ENCODE measurements around the gene FAM114A1.
A peak's percentile ranks its signal among the peaks of the same experiment; 100 is the strongest.
"Not testable (repeated sequence)": the region's sequence is repeated elsewhere in the genome, so short reads cannot be mapped to it uniquely, and the experiment has no call there.

The FAM114A1 gene

GRCh38 chr4:38985410-38986100 is 117.9 kb downstream of the FAM114A1 start:
- H3K79me2 ChIP-seq (ENCODE audit: control insufficient read depth, insufficient read depth, low read length) = no peaks in the 10 kb centered on the region
- no peak overlapping the region for H3K56ac ChIP-seq (ENCODE audit: low read length)
- H3K18ac ChIP-seq (ENCODE audit: low read length) = no peak overlapping the region
- no peak overlapping the region for H2BK15ac ChIP-seq (replicated peaks; ENCODE audit: low read depth)
- H3K9ac ChIP-seq (ENCODE audit: low read length) = no peak overlapping the region
- no peak overlapping the region for H3K27ac ChIP-seq (ENCODE audit: low read depth, low read length)
- no peak overlapping the region for H4K5ac ChIP-seq (ENCODE audit: low read length)
- no peaks in the 10 kb centered on the region for H3K4me1 ChIP-seq (ENCODE audit: control insufficient read depth, low read depth, low read length)
- no peaks in the 10 kb centered on the region for H3K36me3 ChIP-seq (ENCODE audit: control insufficient read depth, insufficient read depth, low read length)
- H3K27me3 ChIP-seq (ENCODE audit: insufficient read depth, low read length, poor library complexity) = no peaks in the 10 kb centered on the region
- H3K79me1 ChIP-seq (ENCODE audit: low read length) = no peaks in the 10 kb centered on the region
- WGBS (ENCODE audit: extremely low coverage, insufficient coverage, low lambda C conversion rate) = no CpG with 5 or more reads among the region's 10 CpGs
- no peak overlapping the region for H2BK5ac ChIP-seq (ENCODE audit: low read length)
- no peak overlapping the region for H2BK120ac ChIP-seq (ENCODE audit: low read depth, low read length)
- H3K23ac ChIP-seq (ENCODE audit: low read length) = no peak overlapping the region
- H2AK5ac ChIP-seq (ENCODE audit: low read length) = no peak overlapping the region
- H4K8ac ChIP-seq (ENCODE audit: low read depth, low read length) = no peak overlapping the region
- H3K4me3 ChIP-seq (ENCODE audit: low read length) = no peak overlapping the region
- no peak for DNase-seq
- no peak overlapping the region for H3K4me2 ChIP-seq (ENCODE audit: low read length)
- no peak overlapping the region for H3K4ac ChIP-seq (ENCODE audit: low read depth, low read length)

GRCh38 chr4:38987491-38987890 is 119.9 kb downstream of the FAM114A1 start:
- no peak overlapping the region for H2AK5ac ChIP-seq (ENCODE audit: low read length)
- H3K79me1 ChIP-seq (ENCODE audit: low read length) = no peaks in the 10 kb centered on the region

GRCh38 chr4:38988353-38988752 is 120.7 kb downstream of the FAM114A1 start:
- not testable (repeated sequence) for H3K9ac ChIP-seq (ENCODE audit: low read length); H3K23ac ChIP-seq (ENCODE audit: low read length); H3K36me3 ChIP-seq (ENCODE audit: control insufficient read depth, insufficient read depth, low read length); H4K8ac ChIP-seq (ENCODE audit: low read depth, low read length); H2AK5ac ChIP-seq (ENCODE audit: low read length); H2BK15ac ChIP-seq (replicated peaks; ENCODE audit: low read depth); H2BK5ac ChIP-seq (ENCODE audit: low read length); H3K27ac ChIP-seq (ENCODE audit: low read depth, low read length); H3K4ac ChIP-seq (ENCODE audit: low read depth, low read length); H3K4me2 ChIP-seq (ENCODE audit: low read length); H3K4me3 ChIP-seq (ENCODE audit: low read length); H2BK120ac ChIP-seq (ENCODE audit: low read depth, low read length); H3K56ac ChIP-seq (ENCODE audit: low read length); H3K4me1 ChIP-seq (ENCODE audit: control insufficient read depth, low read depth, low read length); H3K79me2 ChIP-seq (ENCODE audit: control insufficient read depth, insufficient read depth, low read length); H3K27me3 ChIP-seq (ENCODE audit: insufficient read depth, low read length, poor library complexity); H3K18ac ChIP-seq (ENCODE audit: low read length); H3K79me1 ChIP-seq (ENCODE audit: low read length); H4K5ac ChIP-seq (ENCODE audit: low read length)
- DNase-seq = peak; percentile 44
- WGBS (ENCODE audit: extremely low coverage, insufficient coverage, low lambda C conversion rate) = no CpG with 5 or more reads among the region's 9 CpGs

More at GRCh38 chr4:38987491-38987890, 119.9 kb downstream of the FAM114A1 start:
- H4K5ac ChIP-seq (ENCODE audit: low read length) = no peak overlapping the region
- no peak overlapping the region for H2BK15ac ChIP-seq (replicated peaks; ENCODE audit: low read depth)
- no peak overlapping the region for H3K23ac ChIP-seq (ENCODE audit: low read length)
- H3K4me1 ChIP-seq (ENCODE audit: control insufficient read depth, low read depth, low read length) = no peaks in the 10 kb centered on the region
- H3K18ac ChIP-seq (ENCODE audit: low read length) = no peak overlapping the region
- no peak for DNase-seq
- H3K4me2 ChIP-seq (ENCODE audit: low read length) = no peak overlapping the region
- no peak overlapping the region for H3K4ac ChIP-seq (ENCODE audit: low read depth, low read length)
- no peak overlapping the region for H3K4me3 ChIP-seq (ENCODE audit: low read length)
- no peak overlapping the region for H3K9ac ChIP-seq (ENCODE audit: low read length)
- no peak overlapping the region for H4K8ac ChIP-seq (ENCODE audit: low read depth, low read length)
- H2BK120ac ChIP-seq (ENCODE audit: low read depth, low read length) = no peak overlapping the region
- H3K56ac ChIP-seq (ENCODE audit: low read length) = no peak overlapping the region
- no peaks in the 10 kb centered on the region for H3K27me3 ChIP-seq (ENCODE audit: insufficient read depth, low read length, poor library complexity)
- H3K79me2 ChIP-seq (ENCODE audit: control insufficient read depth, insufficient read depth, low read length) = no peaks in the 10 kb centered on the region
- H2BK5ac ChIP-seq (ENCODE audit: low read length) = no peak overlapping the region
- no peak overlapping the region for H3K27ac ChIP-seq (ENCODE audit: low read depth, low read length)
- H3K36me3 ChIP-seq (ENCODE audit: control insufficient read depth, insufficient read depth, low read length) = no peaks in the 10 kb centered on the region

- H2AK5ac ChIP-seq (ENCODE audit: low read length) = no peak overlapping the region
- H3K79me2 ChIP-seq (ENCODE audit: control insufficient read depth, insufficient read depth, low read length) = no peaks in the 10 kb centered on the region
- no peak overlapping the region for H4K5ac ChIP-seq (ENCODE audit: low read length)
- no peak for DNase-seq
- no peak overlapping the region for H2BK120ac ChIP-seq (ENCODE audit: low read depth, low read length)
- no peaks in the 10 kb centered on the region for H3K4me1 ChIP-seq (ENCODE audit: control insufficient read depth, low read depth, low read length)
- H3K27me3 ChIP-seq (ENCODE audit: insufficient read depth, low read length, poor library complexity) = no peaks in the 10 kb centered on the region
- H3K56ac ChIP-seq (ENCODE audit: low read length) = no peak overlapping the region
- H4K8ac ChIP-seq (ENCODE audit: low read depth, low read length) = no peak overlapping the region
- no peaks in the 10 kb centered on the region for H3K36me3 ChIP-seq (ENCODE audit: control insufficient read depth, insufficient read depth, low read length)
- no peak overlapping the region for H3K4me3 ChIP-seq (ENCODE audit: low read length)
- no peak overlapping the region for H2BK15ac ChIP-seq (replicated peaks; ENCODE audit: low read depth)
- H3K18ac ChIP-seq (ENCODE audit: low read length) = no peak overlapping the region
- H3K9ac ChIP-seq (ENCODE audit: low read length) = no peak overlapping the region
- no peak overlapping the region for H2BK5ac ChIP-seq (ENCODE audit: low read length)
- H3K4me2 ChIP-seq (ENCODE audit: low read length) = no peak overlapping the region
- H3K79me1 ChIP-seq (ENCODE audit: low read length) = no peaks in the 10 kb centered on the region
- WGBS (ENCODE audit: extremely low coverage, insufficient coverage, low lambda C conversion rate) = no CpG with 5 or more reads among the region's 6 CpGs
- no peak overlapping the region for H3K27ac ChIP-seq (ENCODE audit: low read depth, low read length)
- H3K23ac ChIP-seq (ENCODE audit: low read length) = no peak overlapping the region
- no peak overlapping the region for H3K4ac ChIP-seq (ENCODE audit: low read depth, low read length)
Observed at GRCh38 chr4:38989487-38989886, 121.9 kb downstream of the FAM114A1 start.

GRCh38 chr4:38990241-38990640 is 122.6 kb downstream of the FAM114A1 start:
- no CpG with 5 or more reads among the region's 5 CpGs for WGBS (ENCODE audit: extremely low coverage, insufficient coverage, low lambda C conversion rate)
- Histone ChIP-seq H4K5ac (ENCODE audit: low read length) (no peak overlapping the region), H3K4me3 (ENCODE audit: low read length) (no peak overlapping the region), H3K18ac (ENCODE audit: low read length) (no peak overlapping the region), H3K79me1 (ENCODE audit: low read length) (no peaks in the 10 kb centered on the region), H3K36me3 (ENCODE audit: control insufficient read depth, insufficient read depth, low read length) (no peaks in the 10 kb centered on the region), H2BK15ac (replicated peaks; ENCODE audit: low read depth) (no peak overlapping the region), H2BK120ac (ENCODE audit: low read depth, low read length) (no peak overlapping the region), H3K27ac (ENCODE audit: low read depth, low read length) (no peak overlapping the region), H3K4ac (ENCODE audit: low read depth, low read length) (no peak overlapping the region), H3K4me1 (ENCODE audit: control insufficient read depth, low read depth, low read length) (no peaks in the 10 kb centered on the region), H2AK5ac (ENCODE audit: low read length) (no peak overlapping the region), H3K23ac (ENCODE audit: low read length) (no peak overlapping the region), H3K79me2 (ENCODE audit: control insufficient read depth, insufficient read depth, low read length) (no peaks in the 10 kb centered on the region), H3K9ac (ENCODE audit: low read length) (no peak overlapping the region), H3K27me3 (ENCODE audit: insufficient read depth, low read length, poor library complexity) (no peaks in the 10 kb centered on the region), H4K8ac (ENCODE audit: low read depth, low read length) (no peak overlapping the region), H3K56ac (ENCODE audit: low read length) (no peak overlapping the region), H3K4me2 (ENCODE audit: low read length) (no peak overlapping the region), H2BK5ac (ENCODE audit: low read length) (no peak overlapping the region)
- no peak for DNase-seq

GRCh38 chr4:38993683-38994082 is 126.1 kb downstream of the FAM114A1 start:
- Histone ChIP-seq H4K5ac (ENCODE audit: low read length) (no peak overlapping the region), H3K79me2 (ENCODE audit: control insufficient read depth, insufficient read depth, low read length) (no peaks in the 10 kb centered on the region), H3K27ac (ENCODE audit: low read depth, low read length) (no peak overlapping the region), H3K4me2 (ENCODE audit: low read length) (no peak overlapping the region), H3K9ac (ENCODE audit: low read length) (no peak overlapping the region), H2BK120ac (ENCODE audit: low read depth, low read length) (no peak overlapping the region), H3K4me1 (ENCODE audit: control insufficient read depth, low read depth, low read length) (no peaks in the 10 kb centered on the region), H3K36me3 (ENCODE audit: control insufficient read depth, insufficient read depth, low read length) (no peaks in the 10 kb centered on the region), H3K18ac (ENCODE audit: low read length) (no peak overlapping the region), H3K27me3 (ENCODE audit: insufficient read depth, low read length, poor library complexity) (no peaks in the 10 kb centered on the region), H3K4me3 (ENCODE audit: low read length) (no peak overlapping the region), H2BK5ac (ENCODE audit: low read length) (no peak overlapping the region), H3K23ac (ENCODE audit: low read length) (no peak overlapping the region), H3K56ac (ENCODE audit: low read length) (no peak overlapping the region), H3K4ac (ENCODE audit: low read depth, low read length) (no peak overlapping the region), H2BK15ac (replicated peaks; ENCODE audit: low read depth) (no peak overlapping the region), H3K79me1 (ENCODE audit: low read length) (no peaks in the 10 kb centered on the region), H2AK5ac (ENCODE audit: low read length) (no peak overlapping the region), H4K8ac (ENCODE audit: low read depth, low read length) (no peak overlapping the region)
- WGBS (ENCODE audit: extremely low coverage, insufficient coverage, low lambda C conversion rate) = no CpG with 5 or more reads among the region's 3 CpGs
- DNase-seq = peak; percentile 23
